HCT116 (cell line): ENCODE data around the gene FMNL1. TPM values are rescaled to one million over a fixed set of nuclear protein-coding genes. Genes with fewer than 3 reads are reported as not detected.

Source experiments
- ATAC-seq: fragments of 200-7000 bp; cut with Tn5 transposase; 2 replicates; pipeline ENCODE4 v1.9.1; 2020; ENCODE audit warnings: mild to moderate bottlenecking, moderate library complexity
- BruUV-seq: library from RNA; stranded (reverse); fragments of 400-500 nt; replicated peaks from 2 replicates; lab custom pipeline; 2021; lab: Mats Ljungman, UMichigan
- CTCF ChIA-PET: fragments of 300-600 bp; sonication (Branson Sonifier 250); formaldehyde crosslinking; loops from one replicate; lab custom pipeline; 2021; ENCODE audit warnings: antibody characterized with exemption; lab: Charles Lee
- POLR2A ChIA-PET: fragments of 300-600, 350-600 bp; sonication (Branson Sonifier 250); formaldehyde crosslinking; loops from one replicate; lab custom pipeline; 2021; ENCODE audit warnings: antibody characterized with exemption; lab: Charles Lee
- RAD21 ChIA-PET, 2 experiments: fragments of 300-600 bp; sonication (Branson Sonifier 250); formaldehyde crosslinking; loops; one replicate each; lab custom pipeline; 2023; ENCODE audit warnings: low total read pairs in 2 of 2; ENCODE audit not compliant: uncharacterized antibody in 2 of 2, unreplicated experiment in 2 of 2, low non-redundant PET in 1 of 2; lab: Charles Lee
- DNase-seq: peaks from one replicate; pipeline ENCODE4 v3.0.0-alpha.2; 2010; ENCODE audit warnings: low read depth, low spot score
- H2AFZ ChIP-seq: fragments of 200-600 bp; shearing (Covaris generic), sonication (generic); 2 replicates; pipeline ENCODE4 v1.6.1; 2017; ENCODE audit warnings: low read depth, mixed run types, mixed read lengths, antibody characterized with exemption, low read length; ENCODE audit not compliant: poor library complexity, severe bottlenecking
- H3K27ac ChIP-seq: 2 replicates; pipeline ENCODE4 v1.5.1; 2012; ENCODE audit warnings: low read depth, low read length
- H3K27me3 ChIP-seq: fragments of 200-600 bp; sonication (generic); 2 replicates; pipeline ENCODE4 v1.6.1; 2016; ENCODE audit warnings: mixed run types, low read length, mixed read lengths; ENCODE audit not compliant: insufficient read depth
- H3K36me3 ChIP-seq, 2 experiments: fragments of 200-500 bp in 1 of 2; fragments of 200-600 bp in 1 of 2; sonication (Bioruptor generic) in 1 of 2; sonication (generic) in 1 of 2; 2 replicates each; pipeline versions ENCODE4 v1.5.1 to v1.6.1; 2014 to 2016; ENCODE audit warnings: low read length in 2 of 2, inconsistent platforms in 1 of 2, mixed read lengths in 1 of 2, mixed run types in 1 of 2; ENCODE audit not compliant: insufficient read depth in 2 of 2, control insufficient read depth in 1 of 2
- H3K4me1 ChIP-seq, 2 experiments: fragments of 200-600 bp in 1 of 2; sonication (generic) in 1 of 2; 2 replicates each; pipeline versions ENCODE4 v1.5.1 to v1.6.1; 2012 to 2017; ENCODE audit warnings: low read length in 2 of 2, inconsistent platforms in 1 of 2, mild to moderate bottlenecking in 1 of 2, mixed read lengths in 1 of 2, mixed run types in 1 of 2, moderate library complexity in 1 of 2; ENCODE audit not compliant: insufficient read depth in 2 of 2, control insufficient read depth in 1 of 2
- H3K4me2 ChIP-seq: fragments of 200-600 bp; sonication (generic); 2 replicates; pipeline ENCODE4 v1.6.1; 2017; ENCODE audit warnings: mixed run types, low read length, mixed read lengths
- H3K4me3 ChIP-seq, 2 experiments: fragments of 200-600 bp in 1 of 2; sonication (generic) in 1 of 2; replicated peaks in 1 of 2; 2 replicates each; pipeline ENCODE4 v1.5.1; 2011 to 2016; ENCODE audit warnings: low read length in 2 of 2, control low read depth in 1 of 2, low read depth in 1 of 2, mild to moderate bottlenecking in 1 of 2, mixed read lengths in 1 of 2, mixed run types in 1 of 2
- H3K79me2 ChIP-seq: fragments of 200-600 bp; sonication (generic); 2 replicates; pipeline ENCODE4 v1.6.1; 2017; ENCODE audit warnings: mild to moderate bottlenecking, mixed run types, low read length, moderate library complexity, mixed read lengths; ENCODE audit not compliant: insufficient read depth
- H3K9ac ChIP-seq: fragments of 200-600 bp; sonication (generic); 2 replicates; pipeline ENCODE4 v1.6.1; 2016; ENCODE audit warnings: low read length, mixed read lengths
- H3K9me2 ChIP-seq: fragments of 200-600 bp; sonication (generic), shearing (Covaris generic); 2 replicates; pipeline ENCODE4 v1.6.1; 2017; ENCODE audit warnings: mixed run types, mild to moderate bottlenecking, moderate library complexity; ENCODE audit not compliant: insufficient read depth
- H3K9me3 ChIP-seq, 2 experiments: fragments of 200-500 bp in 1 of 2; fragments of 200-600 bp in 1 of 2; sonication (Bioruptor generic) in 1 of 2; sonication (generic) in 1 of 2; 2 replicates each; pipeline ENCODE4 v1.6.1; 2014 to 2017; ENCODE audit warnings: low read length in 2 of 2, mixed read lengths in 2 of 2, inconsistent platforms in 1 of 2, low read depth in 1 of 2, mild to moderate bottlenecking in 1 of 2, mixed run types in 1 of 2, moderate library complexity in 1 of 2; ENCODE audit not compliant: control insufficient read depth in 1 of 2, insufficient read depth in 1 of 2
- H4K20me1 ChIP-seq: fragments of 200-600 bp; sonication (generic), shearing (Covaris generic); 2 replicates; pipeline ENCODE4 v1.6.1; 2017; ENCODE audit warnings: mixed run types, mild to moderate bottlenecking, moderate library complexity; ENCODE audit not compliant: insufficient read depth
- CBX3 ChIP-seq: IDR thresholded peaks from 2 replicates; pipeline ENCODE4 v1.6.1; 2012; ENCODE audit warnings: low read depth
- CTCF ChIP-seq, 3 experiments: fragments of 200-600 bp in 1 of 3; sonication (generic) in 1 of 3; IDR thresholded peaks in 2 of 3; conservative IDR thresholded peaks in 1 of 3; 2 replicates each; pipeline ENCODE4 v1.5.1; 2012 to 2017; ENCODE audit warnings: low read depth in 2 of 3, low read length in 2 of 3, antibody characterized with exemption in 1 of 3, borderline replicate concordance in 1 of 3, control low read depth in 1 of 3, mild to moderate bottlenecking in 1 of 3, mixed read lengths in 1 of 3, mixed run types in 1 of 3, moderate library complexity in 1 of 3; ENCODE audit not compliant: insufficient read depth in 1 of 3
- EGR1 ChIP-seq: IDR thresholded peaks from 2 replicates; pipeline ENCODE4 v1.6.1; 2012; ENCODE audit warnings: low read depth
- EZH2 ChIP-seq: fragments of 200-600 bp; sonication (generic); IDR thresholded peaks from 2 replicates; pipeline ENCODE4 v1.6.1; 2017; ENCODE audit warnings: antibody characterized with exemption, mixed run types
- EZH2phosphoT487 ChIP-seq: fragments of 200-600 bp; IDR thresholded peaks from 2 replicates; pipeline ENCODE4 v1.6.1; 2018; ENCODE audit warnings: antibody characterized with exemption, borderline replicate concordance
- POLR2A ChIP-seq: IDR thresholded peaks from 2 replicates; pipeline ENCODE4 v1.7.0; 2011; ENCODE audit warnings: borderline replicate concordance; ENCODE audit not compliant: insufficient read depth, insufficient read length; ENCODE audit errors: extremely low read depth
- RAD21 ChIP-seq: IDR thresholded peaks from 2 replicates; pipeline ENCODE4 v1.6.1; 2012; ENCODE audit warnings: low read depth, mild to moderate bottlenecking
- SIN3A ChIP-seq: IDR thresholded peaks from 2 replicates; pipeline ENCODE4 v1.6.1; 2012; ENCODE audit warnings: low read depth
- SRF ChIP-seq: IDR thresholded peaks from 2 replicates; pipeline ENCODE4 v1.6.1; 2012; ENCODE audit warnings: low read depth
- TCF7L2 ChIP-seq: IDR thresholded peaks from 2 replicates; pipeline ENCODE4 v1.7.0; 2011; ENCODE audit warnings: borderline replicate concordance, inconsistent platforms; ENCODE audit not compliant: insufficient read depth, insufficient read length; ENCODE audit errors: extremely low read depth
- YY1 ChIP-seq: IDR thresholded peaks from 2 replicates; pipeline ENCODE4 v1.6.1; 2011; ENCODE audit warnings: low read length, low read depth, moderate library complexity, mild to moderate bottlenecking; ENCODE audit not compliant: insufficient replicate concordance; ENCODE audit errors: extremely low read depth
- ZNF274 ChIP-seq: fragments of 200-500 bp; sonication (Bioruptor generic); IDR thresholded peaks from 2 replicates; pipeline ENCODE4 v1.6.1; 2014; ENCODE audit warnings: mild to moderate bottlenecking, low read depth, low read length, inconsistent platforms
- intact Hi-C: fragments of 100-400 bp; cut with micrococcal nuclease; formaldehyde crosslinking; loops from 2 replicates; pipeline ENCODE4 v1.10.0; 2022
- total RNA-seq: library from RNA; stranded (reverse); gene quantifications from one replicate; pipeline ENCODE4 v1.2.1, GENCODE V29; 2021; ENCODE audit not compliant: unreplicated experiment

FMNL1 gene
- total RNA-seq, 1 experiment from 2014 or later, result 8.2 TPM

- intact Hi-C loops, result no loop called here
- ChIA-PET POLR2A (no interaction called here), CTCF (interaction anchor here (2.9 kb wide), 1 partner anchor 9 kb away, joined by 11 read pairs; no protein-coding TSS in a partner anchor), RAD21 (no interaction called here)
- Histone ChIP-seq H3K9me3 (no peaks in the 10 kb centered on the region), H3K36me3 (peaks cover 14 to 15% of the 10 kb centered on the region in 2 experiments; a peak in 3 of 4 replicates), H3K9ac (no peak within 1 kb of the TSS), H2AFZ (no peak within 1 kb of the TSS), H3K4me3 (no peak within 1 kb of the TSS), H3K9me2 (no peaks in the 10 kb centered on the region), H4K20me1 (no peaks in the 10 kb centered on the region), H3K4me2 (no peak within 1 kb of the TSS), H3K27ac (no peak within 1 kb of the TSS), H3K79me2 (no peaks in the 10 kb centered on the region), H3K27me3 (no peaks in the 10 kb centered on the region), H3K4me1 (0 out of 4 replicates have a peak, but pooled peaks cover 0 to 4% of the 10 kb centered on the region in 2 experiments)
- no TSS peak for BruUV-seq
- ATAC-seq (no peak), DNase-seq (no peak)
- TF ChIP-seq EZH2phosphoT487, result no peak
- no peak for TF ChIP-seq YY1
- TF ChIP-seq POLR2A, result no peak
- no peak for TF ChIP-seq CBX3
- no peak for TF ChIP-seq ZNF274
- TF ChIP-seq SIN3A, result no peak
- TF ChIP-seq EGR1, result no peak
- TF ChIP-seq TCF7L2, result no peak
- no peak for TF ChIP-seq SRF
- no peak for TF ChIP-seq EZH2
- no peak for TF ChIP-seq RAD21
- no peak for TF ChIP-seq CTCF (IDR thresholded peaks at IDR 0.05 in 2 of 3, conservative IDR thresholded peaks at IDR 0.05 in 1 of 3; ENCODE audit: borderline replicate concordance in 1 of 3, insufficient read depth in 1 of 3, low read depth in 2 of 3, low read length in 2 of 3)
Observed at GRCh38 chr17:45261577-45262515, 40.2 kb downstream of the FMNL1 start, which contains the start of gene SPATA32. TSS of gene SPATA32 (minus strand) at chr17:45262094. CDS start at chr17:45262016, 78 bp downstream.
